Measurements from ENCODE around the gene LRRC18.

- TF ChIP-seq CTCF (IDR thresholded peaks at IDR 0.05), result no peak
- TF ChIP-seq POLR2A (IDR thresholded peaks at IDR 0.05), result no peak
These were observed 19.1 kb upstream of the LRRC18 start for GRCh38 chr10:48958598-48959190.

Data from adrenal gland (tissue), 5 donors.